Measurements from ENCODE around the gene LYPD4. TPM values are rescaled to one million over a fixed set of nuclear protein-coding genes. Genes with fewer than 3 reads are reported as not detected.

Gene LYPD4
- total and polyA plus RNA-seq, 12 donors: not detected

DNA sequence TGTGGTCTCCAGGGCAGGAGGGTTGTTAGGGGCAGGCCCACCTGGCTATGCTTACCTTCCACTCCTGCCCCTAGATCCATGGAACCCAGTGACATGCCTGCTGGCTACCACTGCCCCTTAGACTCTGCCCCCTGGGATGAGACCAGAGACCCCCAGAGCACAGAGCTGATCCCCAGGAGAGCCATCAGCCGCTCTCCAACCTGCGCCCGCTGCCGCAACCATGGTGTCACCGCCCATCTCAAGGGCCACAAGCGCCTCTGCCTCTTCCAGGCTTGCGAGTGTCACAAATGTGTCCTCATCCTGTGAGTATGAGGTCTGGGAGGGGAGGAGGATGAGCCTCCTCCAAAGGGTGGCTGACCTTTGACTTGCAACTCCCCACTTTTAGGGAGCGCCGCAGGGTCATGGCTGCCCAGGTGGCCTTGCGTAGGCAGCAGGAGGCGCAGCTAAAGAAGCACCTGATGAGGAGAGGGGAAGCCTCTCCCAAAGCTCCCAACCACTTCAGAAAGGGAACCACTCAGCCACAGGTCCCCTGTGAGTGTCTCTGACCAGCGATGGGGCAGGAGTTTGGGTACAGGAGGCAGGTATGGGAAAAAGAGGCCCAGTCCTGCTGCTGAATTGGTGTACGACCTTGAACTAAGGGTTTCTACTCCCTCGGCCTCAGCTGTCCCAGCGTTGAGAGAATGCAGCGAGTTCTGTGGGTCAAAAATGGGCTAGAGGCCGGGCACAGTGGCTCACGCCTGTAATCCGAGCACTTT lies 3.0 kb upstream of the LYPD4 start:
- 90% methylated on average over 19 of the region's 19 CpGs for WGBS, 2 donors
- ATAC-seq (no peak), DNase-seq (no peak)
- Histone ChIP-seq H3K36me3 (no peaks in the 10 kb centered on the region), H3K4me3 (no peak overlapping the region), H3K9me3 (no peaks in the 10 kb centered on the region), H3K4me1 (no peaks in the 10 kb centered on the region), H3K27ac (no peak overlapping the region), H3K27me3 (peaks cover 0 to 36% (median 10%) of the 10 kb centered on the region in 7 donors)
- TF ChIP-seq, protein P1, sequence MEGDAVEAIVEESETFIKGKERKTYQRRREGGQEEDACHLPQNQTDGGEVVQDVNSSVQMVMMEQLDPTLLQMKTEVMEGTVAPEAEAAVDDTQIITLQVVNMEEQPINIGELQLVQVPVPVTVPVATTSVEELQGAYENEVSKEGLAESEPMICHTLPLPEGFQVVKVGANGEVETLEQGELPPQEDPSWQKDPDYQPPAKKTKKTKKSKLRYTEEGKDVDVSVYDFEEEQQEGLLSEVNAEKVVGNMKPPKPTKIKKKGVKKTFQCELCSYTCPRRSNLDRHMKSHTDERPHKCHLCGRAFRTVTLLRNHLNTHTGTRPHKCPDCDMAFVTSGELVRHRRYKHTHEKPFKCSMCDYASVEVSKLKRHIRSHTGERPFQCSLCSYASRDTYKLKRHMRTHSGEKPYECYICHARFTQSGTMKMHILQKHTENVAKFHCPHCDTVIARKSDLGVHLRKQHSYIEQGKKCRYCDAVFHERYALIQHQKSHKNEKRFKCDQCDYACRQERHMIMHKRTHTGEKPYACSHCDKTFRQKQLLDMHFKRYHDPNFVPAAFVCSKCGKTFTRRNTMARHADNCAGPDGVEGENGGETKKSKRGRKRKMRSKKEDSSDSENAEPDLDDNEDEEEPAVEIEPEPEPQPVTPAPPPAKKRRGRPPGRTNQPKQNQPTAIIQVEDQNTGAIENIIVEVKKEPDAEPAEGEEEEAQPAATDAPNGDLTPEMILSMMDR (IDR thresholded peaks at IDR 0.05): no peak
- intact Hi-C loops (cut with DNase I): no loop called here

DNA sequence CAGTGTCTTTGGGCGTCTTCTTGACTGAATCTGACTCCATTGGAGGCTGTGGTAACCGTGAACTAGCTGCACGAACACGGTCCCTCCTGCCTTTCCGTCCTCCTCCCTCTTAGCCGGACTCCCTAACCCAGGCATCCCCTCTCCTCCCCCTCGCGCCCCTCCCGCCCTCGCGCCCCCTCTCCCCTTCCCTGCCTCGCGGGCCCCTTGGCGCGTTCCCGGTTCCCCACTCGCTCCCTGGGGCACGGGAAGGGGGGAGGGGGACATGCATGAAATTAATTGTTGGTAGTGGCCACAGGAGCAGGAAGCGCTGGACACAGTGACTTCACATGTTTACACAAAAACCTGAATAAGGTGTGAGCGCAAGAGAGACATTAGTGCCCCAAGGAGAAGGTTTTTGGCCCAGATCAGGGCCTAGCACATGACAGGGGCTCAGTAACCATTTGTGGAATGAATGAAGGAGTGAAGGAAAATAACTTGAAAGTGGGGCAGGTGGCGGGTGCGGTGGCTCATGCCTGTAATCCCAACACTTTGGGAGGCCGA lies 638 bp upstream of the LYPD4 start:
- TF ChIP-seq, protein P1 (IDR thresholded peaks at IDR 0.05): no peak
- Histone ChIP-seq H3K27me3 (peaks cover 0 to 35% (median 16%) of the 10 kb centered on the region in 7 donors), H3K27ac (no peak overlapping the region), H3K4me1 (no peaks in the 10 kb centered on the region), H3K36me3 (no peaks in the 10 kb centered on the region), H3K4me3 (no peak overlapping the region), H3K9me3 (no peaks in the 10 kb centered on the region)
- 88 to 93% methylated on average over 21 to 23 of the region's 23 CpGs for WGBS, 2 donors
- DNase-seq (no peak), ATAC-seq (no peak)
- intact Hi-C loops (cut with DNase I): no loop called here

DNA sequence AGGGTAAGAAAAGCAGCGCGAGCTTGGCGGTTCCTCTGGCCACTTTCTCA lies 343 bp upstream of the LYPD4 start, which contains the start of gene DMRTC2:
DMRTC2 (plus strand) TSS at position 42 of the 50 bp plus-strand sequence. CDS start 2,387 bp downstream, outside the sequence.
- Histone ChIP-seq H3K9me3 (no peaks in the 10 kb centered on the region), H3K4me1 (no peaks in the 10 kb centered on the region), H3K27me3 (peaks cover 0 to 35% (median 17%) of the 10 kb centered on the region in 7 donors), H3K4me3 (no peak within 1 kb of the TSS), H3K27ac (no peak within 1 kb of the TSS), H3K36me3 (no peaks in the 10 kb centered on the region)
- DNase-seq: no peak
- TF ChIP-seq, protein P1 (IDR thresholded peaks at IDR 0.05): no peak
- intact Hi-C loops (cut with DNase I): no loop called here
- no peak for ATAC-seq
- 92 to 98% methylated on average over 3 of the region's 3 CpGs for WGBS, 2 donors

DNA sequence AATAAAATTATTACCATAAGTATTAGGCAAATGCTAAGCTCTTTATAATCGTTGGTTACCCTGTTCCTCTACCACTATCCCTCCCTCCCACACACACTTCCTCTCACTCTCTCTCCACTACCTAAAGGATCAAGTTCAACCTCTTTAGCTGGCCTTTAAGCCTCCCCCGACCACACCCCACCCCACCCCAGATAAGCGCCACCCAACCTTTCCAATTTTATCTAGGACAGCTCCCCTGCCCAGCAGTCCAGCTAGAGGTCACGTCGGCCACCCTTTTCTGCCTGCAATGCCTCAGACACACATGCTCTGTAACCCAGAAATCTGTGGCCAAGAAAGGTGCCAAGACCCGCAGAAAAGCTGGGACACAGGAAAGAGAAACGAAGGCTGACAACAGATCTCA lies 1.1 kb downstream of the LYPD4 start:
- no peaks in the 10 kb centered on the region for H3K4me1 ChIP-seq
- H3K36me3 ChIP-seq: no peaks in the 10 kb centered on the region
- TF ChIP-seq, protein P1 (IDR thresholded peaks at IDR 0.05): no peak
- no peak overlapping the region for H3K27ac ChIP-seq
- peaks cover 0 to 46% (median 25%) of the 10 kb centered on the region in 7 donors for H3K27me3 ChIP-seq
- no peak overlapping the region for H3K4me3 ChIP-seq
- DNase-seq (no peak), ATAC-seq (no peak)
- no peaks in the 10 kb centered on the region for H3K9me3 ChIP-seq
- intact Hi-C loops (cut with DNase I): no loop called here
- 36 to 37% methylated on average over 7 of the region's 7 CpGs for WGBS, 2 donors
